ENCODE data around the gene PKD1.

The PKD1 gene

GRCh38 chr16:2180461-2180860, 44.8 kb upstream of the PKD1 start:
- Mint-ChIP-seq H3K4me1 (no peaks in the 10 kb centered on the region), H3K27me3 (ENCODE audit: low read depth, poor library complexity) (peaks cover 3% of the 10 kb centered on the region), H3K27ac (no peak overlapping the region), H3K4me3 (no peak overlapping the region), H3K9me3 (no peaks in the 10 kb centered on the region), H3K36me3 (ENCODE audit: low read depth) (peaks cover 23% of the 10 kb centered on the region)
- no peak for TF ChIP-seq CTCF (IDR thresholded peaks at IDR 0.05)
- no peak for DNase-seq

GRCh38 chr16:2179576-2179975, 43.9 kb upstream of the PKD1 start:
- no peaks in the 10 kb centered on the region for H3K9me3 Mint-ChIP-seq
- TF ChIP-seq CTCF (IDR thresholded peaks at IDR 0.05), result no peak
- H3K4me1 Mint-ChIP-seq, result no peaks in the 10 kb centered on the region
- peaks cover 3% of the 10 kb centered on the region for H3K27me3 Mint-ChIP-seq (ENCODE audit: low read depth, poor library complexity)
- no peak overlapping the region for H3K27ac Mint-ChIP-seq
- no peak overlapping the region for H3K4me3 Mint-ChIP-seq
- peaks cover 23% of the 10 kb centered on the region for H3K36me3 Mint-ChIP-seq (ENCODE audit: low read depth)
- no peak for DNase-seq

GRCh38 chr16:2179107-2179501, 43.4 kb upstream of the PKD1 start:
- Mint-ChIP-seq H3K27me3 (ENCODE audit: low read depth, poor library complexity) (peaks cover 3% of the 10 kb centered on the region), H3K4me3 (no peak overlapping the region), H3K4me1 (no peaks in the 10 kb centered on the region), H3K9me3 (no peaks in the 10 kb centered on the region), H3K27ac (no peak overlapping the region), H3K36me3 (ENCODE audit: low read depth) (peaks cover 23% of the 10 kb centered on the region)
- no peak for DNase-seq
- no peak for TF ChIP-seq CTCF (IDR thresholded peaks at IDR 0.05)

GRCh38 chr16:2178321-2179106, 42.8 kb upstream of the PKD1 start:
- Mint-ChIP-seq H3K27me3 (ENCODE audit: low read depth, poor library complexity) (peaks cover 3% of the 10 kb centered on the region), H3K4me3 (no peak overlapping the region), H3K4me1 (no peaks in the 10 kb centered on the region), H3K27ac (no peak overlapping the region), H3K36me3 (ENCODE audit: low read depth) (peaks cover 23% of the 10 kb centered on the region), H3K9me3 (no peaks in the 10 kb centered on the region)
- peak; percentile 59 for DNase-seq
- no peak for TF ChIP-seq CTCF (IDR thresholded peaks at IDR 0.05)

GRCh38 chr16:2177561-2177960, 41.9 kb upstream of the PKD1 start:
- Mint-ChIP-seq H3K36me3 (ENCODE audit: low read depth) (peaks cover 23% of the 10 kb centered on the region), H3K9me3 (no peaks in the 10 kb centered on the region), H3K4me1 (no peaks in the 10 kb centered on the region), H3K27ac (no peak overlapping the region), H3K27me3 (ENCODE audit: low read depth, poor library complexity) (peaks cover 3% of the 10 kb centered on the region), H3K4me3 (no peak overlapping the region)
- no peak for DNase-seq
- no peak for TF ChIP-seq CTCF (IDR thresholded peaks at IDR 0.05)

- Mint-ChIP-seq H3K27ac (no peak overlapping the region), H3K27me3 (ENCODE audit: low read depth, poor library complexity) (peaks cover 3% of the 10 kb centered on the region), H3K4me3 (no peak overlapping the region), H3K9me3 (no peaks in the 10 kb centered on the region), H3K4me1 (no peaks in the 10 kb centered on the region), H3K36me3 (ENCODE audit: low read depth) (peaks cover 19% of the 10 kb centered on the region)
- DNase-seq, result no peak
- TF ChIP-seq CTCF (IDR thresholded peaks at IDR 0.05), result no peak
Observed at GRCh38 chr16:2177101-2177500, 41.4 kb upstream of the PKD1 start.
